ENCODE results near the gene ARHGAP9.
A peak's percentile ranks its signal among the peaks of the same experiment; 100 is the strongest.
"Not testable (repeated sequence)": the region's sequence is repeated elsewhere in the genome, so short reads cannot be mapped to it uniquely, and the experiment has no call there.

The ARHGAP9 gene

GRCh38 chr12:57431654-57432188, 47.9 kb downstream of the ARHGAP9 start:
- DNase-seq, result no peak

DNA sequence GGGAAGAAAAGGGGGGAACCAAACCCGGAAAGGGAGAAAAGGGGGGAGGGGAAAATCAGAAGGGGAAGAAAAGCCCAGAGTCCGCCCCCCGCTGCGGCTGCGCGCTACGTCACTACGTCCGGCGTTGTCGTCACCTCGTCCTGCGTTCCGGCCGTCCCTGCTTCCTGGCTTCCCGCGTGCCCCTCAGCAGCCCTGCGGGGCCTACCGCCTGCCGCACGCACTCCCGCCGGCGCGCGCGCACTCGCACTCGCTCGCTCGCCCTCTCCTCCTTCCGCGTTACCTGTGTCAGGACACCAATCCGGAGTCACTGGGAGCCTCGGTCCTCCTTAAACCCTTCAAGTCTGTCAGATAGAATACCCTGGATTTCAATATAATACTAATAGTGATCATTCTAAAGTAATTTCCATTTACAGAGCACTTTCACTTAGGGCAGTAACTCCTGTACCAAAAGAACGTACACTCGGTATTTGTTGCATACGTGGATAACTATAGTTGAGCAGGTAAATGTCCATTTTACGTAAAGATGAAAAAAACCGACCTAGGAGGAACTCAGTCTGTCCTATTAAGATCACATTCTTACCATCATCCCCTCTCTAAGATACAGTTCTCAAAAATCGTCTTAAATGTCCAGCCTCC, 48.6 kb downstream of the ARHGAP9 start, which contains the start of gene R3HDM2:
R3HDM2 (minus strand) TSS at position 113 of the 636 bp plus-strand sequence. CDS start 120,615 bp downstream, outside the sequence.
- DNase-seq, result peak; percentile 98

GRCh38 chr12:57430112-57430930, 49.3 kb downstream of the ARHGAP9 start:
- DNase-seq, result no peak

- no peak for DNase-seq
These were observed 50.1 kb downstream of the ARHGAP9 start for GRCh38 chr12:57429473-57430111.

- no peak for DNase-seq
These were observed 50.7 kb downstream of the ARHGAP9 start for GRCh38 chr12:57428965-57429364.

- not testable (repeated sequence) for DNase-seq
These were observed 52.7 kb downstream of the ARHGAP9 start for GRCh38 chr12:57426948-57427347.
